GM21515 (cell line): ENCODE measurements around the gene RPAP2.
"Not testable (repeated sequence)": the region's sequence is repeated elsewhere in the genome, so short reads cannot be mapped to it uniquely, and the experiment has no call there.

ENCODE experiments used
- ATAC-seq: cut with Tn5 transposase; IDR thresholded peaks from one replicate; pipeline ENCODE4 v1.9.1; 2021; ENCODE audit not compliant: unreplicated experiment

Gene RPAP2

DNA sequence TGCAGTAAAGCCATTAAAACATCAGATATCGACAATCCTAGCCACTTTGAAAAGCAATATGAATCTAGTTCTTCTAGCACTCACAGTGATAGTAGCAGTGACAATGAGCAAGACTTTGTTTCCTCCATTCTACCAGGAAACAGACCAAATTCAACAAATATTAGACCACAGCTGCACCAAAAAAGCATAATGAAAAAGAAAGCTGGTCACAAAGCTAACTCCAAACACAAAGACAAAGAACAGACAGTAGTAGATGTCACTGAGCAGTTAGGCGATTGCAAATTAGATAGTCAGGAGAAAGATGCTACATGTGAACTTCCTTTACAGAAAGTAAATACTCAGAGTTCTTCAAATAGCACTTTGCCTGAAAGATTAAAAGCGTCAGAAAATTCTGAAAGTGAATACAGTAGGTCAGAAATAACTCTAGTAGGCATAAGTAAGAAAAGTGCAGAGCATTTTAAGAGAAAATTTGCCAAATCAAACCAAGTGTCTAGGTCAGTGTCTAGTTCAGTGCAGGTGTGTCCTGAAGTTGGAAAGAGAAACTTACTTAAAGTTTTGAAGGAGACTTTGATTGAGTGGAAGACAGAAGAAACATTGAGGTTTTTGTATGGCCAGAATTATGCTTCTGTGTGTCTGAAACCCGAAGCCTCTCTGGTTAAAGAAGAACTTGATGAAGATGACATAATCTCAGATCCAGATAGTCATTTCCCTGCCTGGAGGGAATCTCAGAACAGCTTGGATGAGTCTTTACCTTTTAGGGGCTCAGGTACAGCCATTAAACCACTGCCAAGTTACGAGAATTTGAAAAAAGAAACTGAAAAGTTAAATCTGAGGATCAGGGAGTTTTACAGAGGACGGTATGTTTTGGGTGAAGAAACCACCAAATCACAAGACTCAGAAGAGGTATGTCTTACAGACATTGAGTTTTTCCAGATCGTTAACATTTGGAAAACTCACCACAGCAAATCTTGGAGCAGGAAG, 24.9 kb downstream of the RPAP2 start:
- no peak for ATAC-seq

GRCh38 chr1:92324784-92325183, 25.9 kb downstream of the RPAP2 start:
- no peak for ATAC-seq

- no peak for ATAC-seq
Observed at GRCh38 chr1:92326681-92327080, 27.8 kb downstream of the RPAP2 start.

GRCh38 chr1:92327794-92328193, 28.9 kb downstream of the RPAP2 start:
- ATAC-seq, result no peak

DNA sequence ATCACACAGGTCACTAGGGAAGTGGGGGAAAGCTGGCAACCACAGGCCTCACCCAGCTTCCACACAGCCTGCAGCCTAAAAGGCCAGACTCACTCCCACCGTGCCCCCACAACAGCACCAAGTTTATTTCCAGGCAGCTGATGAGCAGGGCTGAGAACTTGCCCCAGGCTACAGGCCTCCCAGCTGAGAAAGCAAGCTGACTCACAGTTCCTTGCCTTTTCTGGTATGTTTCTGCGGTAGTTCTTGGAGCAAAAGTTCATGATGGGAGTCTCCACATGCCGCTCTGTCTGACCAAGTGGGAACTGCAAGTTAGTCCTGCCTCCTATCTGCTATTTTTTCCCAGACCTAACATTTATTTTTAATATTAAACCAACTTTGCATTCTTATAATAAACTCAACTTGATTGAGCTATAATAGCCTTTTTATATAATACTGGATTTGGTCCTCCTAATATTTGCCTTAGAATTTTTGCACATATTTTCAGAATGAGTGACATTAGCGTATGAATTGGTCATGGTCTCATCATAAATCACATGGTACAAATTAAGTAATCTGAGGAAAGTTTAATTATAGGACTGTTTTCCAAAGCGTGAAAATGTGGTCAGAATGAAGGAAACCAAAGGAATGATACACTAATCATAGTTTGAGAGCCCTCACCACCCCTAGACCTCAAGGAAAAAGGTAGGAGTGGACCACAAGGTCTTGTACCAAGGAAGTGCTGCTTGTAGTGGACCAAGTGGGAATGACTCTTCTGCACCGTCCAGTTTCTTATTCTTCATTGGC, 30.7 kb downstream of the RPAP2 start:
- no peak for ATAC-seq

- no peak for ATAC-seq
Observed at GRCh38 chr1:92333668-92334067, 34.8 kb downstream of the RPAP2 start.

GRCh38 chr1:92340154-92340553, 41.3 kb downstream of the RPAP2 start:
- ATAC-seq, result no peak

DNA sequence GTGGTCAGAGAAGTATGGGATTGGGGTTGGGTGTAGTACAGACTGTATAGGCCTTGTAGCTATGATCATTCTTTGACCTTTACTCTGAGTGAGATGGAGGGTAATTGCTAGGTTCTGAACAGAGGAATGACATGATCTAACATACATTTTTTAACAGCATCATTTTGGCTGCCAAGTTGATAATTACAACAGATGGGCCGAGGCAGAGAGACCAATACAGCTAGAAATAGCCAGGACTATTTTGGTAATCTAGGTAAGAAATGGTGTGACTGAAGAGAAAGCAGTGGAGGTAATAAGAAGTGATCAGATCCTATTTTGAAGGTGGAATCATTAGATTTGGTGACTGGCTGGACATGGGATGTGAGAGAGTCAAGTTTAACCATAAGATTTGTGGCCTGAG, 43.5 kb downstream of the RPAP2 start:
- no peak for ATAC-seq

DNA sequence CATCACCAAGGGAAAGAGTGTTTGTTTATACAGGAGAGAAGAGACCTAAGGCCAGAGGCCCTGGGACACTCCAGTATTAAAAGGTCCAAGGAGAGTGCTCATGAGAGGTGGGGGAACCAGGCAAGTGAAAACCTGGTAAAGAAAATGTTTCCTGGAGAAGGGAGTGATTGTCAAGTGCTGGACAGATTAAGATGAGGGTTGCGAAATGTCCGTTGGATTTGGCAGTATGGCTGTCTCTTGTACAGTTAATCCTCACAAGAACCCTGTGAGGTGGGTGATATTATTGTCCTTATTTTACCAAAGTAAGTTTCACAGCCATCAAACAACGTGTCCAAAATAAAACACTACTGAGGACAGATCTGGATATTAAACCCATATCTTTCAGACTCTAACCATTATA, 44.2 kb downstream of the RPAP2 start:
- ATAC-seq, result no peak

- no peak for ATAC-seq
Observed at GRCh38 chr1:92346866-92347640, 48.2 kb downstream of the RPAP2 start.

DNA sequence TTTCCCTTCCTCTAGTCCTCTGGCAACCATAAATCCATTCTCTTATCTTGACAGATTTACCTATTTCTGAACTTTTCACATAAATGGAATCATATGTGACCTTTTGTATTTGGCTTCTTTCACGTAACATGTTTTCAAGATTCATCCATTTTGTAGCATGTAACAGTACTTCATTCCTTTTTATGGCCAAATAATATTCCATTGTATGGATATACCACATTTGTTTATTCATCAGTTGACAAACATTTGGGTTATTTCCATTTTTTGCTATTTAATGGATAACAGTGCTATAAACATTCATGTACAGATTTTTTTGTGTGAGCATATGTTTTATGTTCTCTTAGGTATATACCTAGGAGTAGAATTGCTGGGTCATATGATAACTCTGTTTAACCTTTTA, 54.0 kb downstream of the RPAP2 start:
- no peak for ATAC-seq

DNA sequence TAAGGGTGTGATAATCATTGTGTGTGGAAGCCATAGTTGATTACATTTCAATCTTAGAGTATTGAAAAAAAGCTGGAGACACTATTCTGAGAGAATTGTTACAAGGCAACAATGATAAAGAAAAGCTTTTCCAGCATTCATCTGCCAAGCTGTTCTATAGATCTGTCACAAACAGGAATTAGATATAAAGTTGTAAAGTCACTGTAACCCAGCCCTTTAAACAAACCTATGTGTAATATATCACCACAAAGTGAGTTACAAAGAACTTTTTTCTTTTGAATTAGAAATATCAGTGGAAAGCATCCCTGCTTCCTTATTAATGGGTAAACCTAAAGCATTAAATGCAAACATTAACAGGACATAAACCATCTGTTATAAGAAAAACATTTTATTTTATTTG, 55.4 kb downstream of the RPAP2 start:
- ATAC-seq, result no peak

DNA sequence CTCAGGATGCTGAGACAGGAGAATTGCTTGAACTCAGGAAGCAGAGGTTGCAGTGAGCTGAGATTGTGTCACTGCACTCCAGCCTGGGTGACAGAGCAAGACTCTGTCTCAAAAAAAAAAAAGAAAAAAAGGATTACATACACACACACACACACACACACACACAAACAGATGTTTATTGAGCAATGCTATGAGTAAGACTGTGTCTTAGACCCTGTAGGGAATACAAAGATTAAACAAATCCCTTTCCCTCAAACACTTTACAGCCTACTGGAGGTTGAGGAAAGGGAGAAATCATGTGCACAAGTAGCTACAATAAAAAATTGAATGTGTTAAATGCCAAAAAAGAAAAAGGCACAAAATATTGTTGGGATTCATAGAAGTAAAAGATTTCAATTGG, 58.1 kb downstream of the RPAP2 start:
- ATAC-seq, result no peak

GRCh38 chr1:92359382-92359781, 60.5 kb downstream of the RPAP2 start:
- not testable (repeated sequence) for ATAC-seq

DNA sequence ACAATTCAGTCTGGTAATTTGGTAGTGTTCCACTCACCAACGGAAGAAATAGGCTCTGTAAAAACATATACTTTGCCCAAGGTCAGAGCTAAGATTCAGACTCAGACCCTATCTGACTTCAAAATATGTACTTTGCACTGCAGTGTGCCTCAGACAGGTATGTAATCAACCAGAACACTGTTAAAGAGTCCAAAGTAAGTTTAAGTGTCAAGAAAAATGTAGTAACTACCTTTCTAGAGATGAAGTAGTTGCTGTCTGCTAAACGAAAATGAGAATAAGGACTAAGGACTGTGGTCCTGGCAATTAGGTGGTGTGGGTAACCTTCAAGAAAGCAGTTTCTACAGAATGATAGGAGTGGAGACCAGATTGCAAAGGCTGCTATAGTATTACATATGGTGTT, 61.1 kb downstream of the RPAP2 start:
- ATAC-seq, result no peak

DNA sequence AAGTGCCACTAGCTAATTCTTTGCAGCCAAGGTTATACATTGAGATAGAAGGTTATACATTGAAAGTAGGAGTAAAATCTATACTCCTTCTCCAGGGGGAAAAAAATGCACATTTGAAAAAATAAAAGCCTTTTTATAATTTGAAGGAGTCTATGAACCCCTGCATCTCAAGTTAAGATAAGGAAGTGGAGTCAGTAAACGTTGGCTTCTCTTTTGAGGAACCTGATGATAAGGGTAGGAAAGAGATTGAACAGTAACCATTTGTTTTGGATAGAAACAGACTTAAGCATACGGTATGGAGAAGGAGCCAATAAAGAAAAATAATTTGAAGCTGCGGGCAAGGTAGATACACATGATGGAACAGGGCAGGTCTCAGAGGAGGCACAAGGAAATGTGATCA, 64.1 kb downstream of the RPAP2 start:
- ATAC-seq, result no peak

- ATAC-seq, result no peak
Observed at GRCh38 chr1:92363401-92363800, 64.5 kb downstream of the RPAP2 start.

DNA sequence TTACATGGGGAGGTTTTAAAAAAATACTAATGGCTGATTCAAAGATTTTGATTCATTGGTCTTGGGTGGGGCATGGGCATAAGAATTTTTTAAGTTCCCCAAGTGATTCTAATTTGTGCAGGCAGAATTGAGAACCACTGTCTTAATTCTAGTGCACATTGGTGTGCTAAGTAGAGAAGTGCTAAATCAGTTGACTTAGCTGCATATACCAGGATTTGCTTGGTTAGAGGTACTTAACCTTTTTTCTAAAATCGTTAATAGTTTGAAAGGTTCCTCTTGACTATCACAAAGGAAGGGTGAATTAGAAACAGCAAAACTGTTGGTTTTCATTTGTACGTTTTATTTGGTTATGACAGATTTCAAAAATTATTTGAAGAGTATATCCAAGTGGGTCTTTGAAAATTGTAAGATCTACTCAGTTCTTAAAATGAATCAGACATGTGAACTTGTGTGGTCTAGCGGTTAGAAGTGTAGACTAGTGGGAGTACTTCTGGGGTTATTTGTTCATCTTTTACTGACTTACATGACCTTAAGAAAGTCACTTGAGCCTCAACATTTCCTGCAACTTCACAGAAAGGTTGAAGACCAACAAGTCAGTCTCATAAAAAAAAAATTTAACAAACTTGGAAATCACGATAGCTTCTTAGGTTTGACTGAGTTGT, 66.7 kb downstream of the RPAP2 start:
- peak; percentile 57 for ATAC-seq

- ATAC-seq, result no peak
Observed at GRCh38 chr1:92366040-92366395, 67.2 kb downstream of the RPAP2 start.

- ATAC-seq, result no peak
Observed at GRCh38 chr1:92367496-92367895, 68.6 kb downstream of the RPAP2 start.

- ATAC-seq, result no peak
Observed at GRCh38 chr1:92372164-92372563, 73.3 kb downstream of the RPAP2 start.
